DOHH2 (cell line): ENCODE data around the gene PAIP2.

ENCODE experiments used
- EZH2phosphoT487 ChIP-seq: fragments of 200-600 bp; sonication (generic); IDR thresholded peaks from 2 replicates; pipeline ENCODE4 v1.6.1; 2017; ENCODE audit warnings: borderline replicate concordance, mild to moderate bottlenecking, antibody characterized with exemption, low read length, moderate library complexity, mixed read lengths
- TF ChIP-seq, protein P1 (sequence below): fragments of 200-600 bp; sonication (generic); IDR thresholded peaks from one replicate; pipeline ENCODE4 v1.5.1; 2014; ENCODE audit warnings: antibody characterized with exemption, mild to moderate bottlenecking, low read depth, low read length; ENCODE audit not compliant: poor library complexity, severe bottlenecking

DNA sequence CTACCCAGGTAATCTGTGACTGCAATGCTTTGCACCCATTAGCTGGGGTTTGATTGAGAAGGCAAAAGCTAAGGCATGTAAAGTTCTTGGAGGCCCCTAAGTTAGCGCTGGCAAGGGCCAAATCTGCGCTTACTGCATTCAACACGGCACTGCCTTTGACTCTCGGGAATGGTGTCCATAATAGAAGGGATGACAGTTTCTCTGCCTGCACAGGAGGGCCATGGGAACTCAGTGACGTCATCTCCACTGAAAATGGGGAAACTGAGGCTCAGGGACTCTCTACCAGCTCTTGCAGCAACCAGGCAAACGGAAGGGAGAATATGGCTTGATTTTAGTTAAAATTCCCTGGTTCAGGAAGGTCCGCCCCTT is 61.7 kb downstream of the PAIP2 start:
- TF ChIP-seq, protein P1, sequence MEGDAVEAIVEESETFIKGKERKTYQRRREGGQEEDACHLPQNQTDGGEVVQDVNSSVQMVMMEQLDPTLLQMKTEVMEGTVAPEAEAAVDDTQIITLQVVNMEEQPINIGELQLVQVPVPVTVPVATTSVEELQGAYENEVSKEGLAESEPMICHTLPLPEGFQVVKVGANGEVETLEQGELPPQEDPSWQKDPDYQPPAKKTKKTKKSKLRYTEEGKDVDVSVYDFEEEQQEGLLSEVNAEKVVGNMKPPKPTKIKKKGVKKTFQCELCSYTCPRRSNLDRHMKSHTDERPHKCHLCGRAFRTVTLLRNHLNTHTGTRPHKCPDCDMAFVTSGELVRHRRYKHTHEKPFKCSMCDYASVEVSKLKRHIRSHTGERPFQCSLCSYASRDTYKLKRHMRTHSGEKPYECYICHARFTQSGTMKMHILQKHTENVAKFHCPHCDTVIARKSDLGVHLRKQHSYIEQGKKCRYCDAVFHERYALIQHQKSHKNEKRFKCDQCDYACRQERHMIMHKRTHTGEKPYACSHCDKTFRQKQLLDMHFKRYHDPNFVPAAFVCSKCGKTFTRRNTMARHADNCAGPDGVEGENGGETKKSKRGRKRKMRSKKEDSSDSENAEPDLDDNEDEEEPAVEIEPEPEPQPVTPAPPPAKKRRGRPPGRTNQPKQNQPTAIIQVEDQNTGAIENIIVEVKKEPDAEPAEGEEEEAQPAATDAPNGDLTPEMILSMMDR, result no peak
- TF ChIP-seq EZH2phosphoT487, result no peak
